ENCODE measurements around the gene CAPN9.

Gene CAPN9

GRCh38 chr1:230851291-230851691 is 104.1 kb downstream of the CAPN9 start:
- H3K4me3 ChIP-seq (ENCODE audit: low read length) = no peak overlapping the region
- no peaks in the 10 kb centered on the region for H3K27me3 ChIP-seq (ENCODE audit: control insufficient read depth, low read length)
- no peaks in the 10 kb centered on the region for H3K9me2 ChIP-seq (replicated peaks; ENCODE audit: control insufficient read depth, low read length)
- H3K4me1 ChIP-seq (ENCODE audit: control insufficient read depth, low read length) = no peaks in the 10 kb centered on the region
- TF ChIP-seq EZH2phosphoT487 (IDR thresholded peaks at IDR 0.05; ENCODE audit: borderline replicate concordance, low read length) = no peak
- TF ChIP-seq CTCF (IDR thresholded peaks at IDR 0.05; ENCODE audit: low read depth, low read length, poor library complexity, severe bottlenecking) = no peak
- no peaks in the 10 kb centered on the region for H3K36me3 ChIP-seq (ENCODE audit: control insufficient read depth, low read length)
- H3K79me2 ChIP-seq (ENCODE audit: control insufficient read depth, low read length) = no peaks in the 10 kb centered on the region
- H3F3A ChIP-seq (ENCODE audit: control insufficient read depth, insufficient read depth) = no peaks in the 10 kb centered on the region
- H3K4me2 ChIP-seq (ENCODE audit: low read length) = no peak overlapping the region
- H3K27ac ChIP-seq (ENCODE audit: low read depth, low read length) = no peak overlapping the region
- H4K20me1 ChIP-seq (ENCODE audit: control insufficient read depth, insufficient read depth, low read depth, low read length) = no peaks in the 10 kb centered on the region
- no peaks in the 10 kb centered on the region for H3K9me3 ChIP-seq (ENCODE audit: control insufficient read depth, insufficient read depth, low read length)
